ENCODE data around the gene RERE. TPM values are rescaled to one million over a fixed set of nuclear protein-coding genes. Genes with fewer than 3 reads are reported as not detected.

The RERE gene
- polyA plus RNA-seq, 1 of the 3 experiments (the other 2 are of a cell fraction): 8.1 TPM

DNA sequence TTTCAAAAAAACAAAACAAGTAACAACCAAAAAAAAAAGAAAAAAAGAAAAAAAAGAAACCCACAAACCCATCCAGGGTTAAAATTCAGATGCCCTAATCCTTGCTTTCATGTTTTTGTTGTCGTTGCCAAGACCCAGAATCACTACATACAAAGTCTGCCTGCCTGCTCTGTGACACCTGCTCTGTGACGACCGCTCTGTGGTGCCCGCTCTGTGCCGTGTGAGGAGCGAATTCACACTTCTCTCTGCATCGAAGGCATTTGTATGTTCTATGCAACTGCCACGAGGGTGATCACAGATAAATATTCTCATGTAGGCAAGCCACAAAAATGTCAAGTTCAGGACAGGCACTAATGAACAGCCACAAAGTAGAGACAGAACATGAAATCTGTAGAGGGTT, 321.0 kb downstream of the RERE start:
- H3K79me2 ChIP-seq (ENCODE audit: insufficient read depth): no peaks in the 10 kb centered on the region
- no peaks in the 10 kb centered on the region for H4K20me1 ChIP-seq (ENCODE audit: insufficient read depth)
- TF ChIP-seq, protein P1, sequence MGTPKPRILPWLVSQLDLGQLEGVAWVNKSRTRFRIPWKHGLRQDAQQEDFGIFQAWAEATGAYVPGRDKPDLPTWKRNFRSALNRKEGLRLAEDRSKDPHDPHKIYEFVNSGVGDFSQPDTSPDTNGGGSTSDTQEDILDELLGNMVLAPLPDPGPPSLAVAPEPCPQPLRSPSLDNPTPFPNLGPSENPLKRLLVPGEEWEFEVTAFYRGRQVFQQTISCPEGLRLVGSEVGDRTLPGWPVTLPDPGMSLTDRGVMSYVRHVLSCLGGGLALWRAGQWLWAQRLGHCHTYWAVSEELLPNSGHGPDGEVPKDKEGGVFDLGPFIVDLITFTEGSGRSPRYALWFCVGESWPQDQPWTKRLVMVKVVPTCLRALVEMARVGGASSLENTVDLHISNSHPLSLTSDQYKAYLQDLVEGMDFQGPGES (IDR thresholded peaks at IDR 0.05; ENCODE audit: low read depth, low read length): no peak
- H2AFZ ChIP-seq (ENCODE audit: low read depth): no peak overlapping the region
- ChIA-PET CTCF (no interaction called here), POLR2A (no interaction called here)
- peaks cover 2% of the 10 kb centered on the region for H3F3A ChIP-seq (replicated peaks; ENCODE audit: insufficient read depth)
- H3K9ac ChIP-seq: no peak overlapping the region
- H3K9me2 ChIP-seq: no peaks in the 10 kb centered on the region
- H3K27me3 ChIP-seq (ENCODE audit: insufficient read depth): no peaks in the 10 kb centered on the region
- H3K27ac ChIP-seq (ENCODE audit: low read depth in 2 of 2, low read length in 1 of 2): no peak overlapping the region
- H3K4me2 ChIP-seq: no peak overlapping the region
- no peak overlapping the region for H3K4me3 ChIP-seq (ENCODE audit: low read depth in 2 of 2, low read length in 1 of 2)
- no peaks in the 10 kb centered on the region for H3K9me3 ChIP-seq
- peaks cover 0 to 4% of the 10 kb centered on the region in 2 experiments; a peak in 1 of 4 replicates for H3K4me1 ChIP-seq (ENCODE audit: control insufficient read depth in 1 of 2, insufficient read depth in 2 of 2, low read depth in 1 of 2, low read length in 1 of 2)
- no peak for DNase-seq
- peaks cover 10% of the 10 kb centered on the region in 2 experiments for H3K36me3 ChIP-seq (replicated peaks in 1 of 2; ENCODE audit: control insufficient read depth in 1 of 2, insufficient read depth in 2 of 2, low read length in 1 of 2)
- 91% methylated on average over 8 of the region's 8 CpGs for WGBS (ENCODE audit: low lambda C conversion rate)

DNA sequence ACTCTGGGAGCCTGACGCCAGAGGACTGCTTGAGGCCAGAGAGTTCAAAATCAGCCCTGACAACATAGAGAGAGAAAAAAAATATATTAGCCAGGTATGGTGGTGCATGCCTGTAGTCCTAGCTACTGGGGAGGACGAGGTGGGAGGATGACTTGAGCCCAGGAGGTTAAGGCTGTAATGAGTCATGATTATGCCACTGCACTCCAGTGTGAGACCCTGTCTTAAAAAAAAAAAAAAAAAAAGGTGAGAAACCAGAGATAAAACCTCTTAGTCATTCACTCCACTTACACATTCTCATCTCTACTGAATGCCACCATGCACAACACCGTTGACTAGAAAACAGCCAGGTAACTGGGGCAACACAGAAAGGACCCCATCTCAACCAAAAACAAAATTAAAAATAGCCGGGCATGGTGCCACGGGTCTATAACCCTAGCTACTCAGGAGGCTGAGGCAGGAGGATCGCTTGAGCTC, 321.5 kb downstream of the RERE start:
- TF ChIP-seq RCOR1 (IDR thresholded peaks at IDR 0.05; ENCODE audit: low read length) (no peak), YY1 (IDR thresholded peaks at IDR 0.05; ENCODE audit: low read depth) (no peak), RXRA (IDR thresholded peaks at IDR 0.05; ENCODE audit: borderline replicate concordance, low read depth) (no peak), TEAD4 (IDR thresholded peaks at IDR 0.05; ENCODE audit: borderline replicate concordance, insufficient read depth) (no peak), ELF1 (IDR thresholded peaks at IDR 0.05) (no peak), SMC3 (IDR thresholded peaks at IDR 0.05; ENCODE audit: low read depth, low read length) (no peak), FOXM1 (IDR thresholded peaks at IDR 0.05; ENCODE audit: low read depth) (no peak), MEF2A (IDR thresholded peaks at IDR 0.05; ENCODE audit: borderline replicate concordance, low read depth) (no peak), TCF12 (IDR thresholded peaks at IDR 0.05) (no peak), FOSL2 (IDR thresholded peaks at IDR 0.05; ENCODE audit: borderline replicate concordance, low read depth) (no peak), RFX5 (IDR thresholded peaks at IDR 0.05; ENCODE audit: low read length) (no peak), CHD2 (IDR thresholded peaks at IDR 0.05; ENCODE audit: low read length, partially characterized antibody) (no peak), POLR2AphosphoS5 (IDR thresholded peaks at IDR 0.05; ENCODE audit: low read depth, low read length) (no peak)
- TF ChIP-seq, protein P2, sequence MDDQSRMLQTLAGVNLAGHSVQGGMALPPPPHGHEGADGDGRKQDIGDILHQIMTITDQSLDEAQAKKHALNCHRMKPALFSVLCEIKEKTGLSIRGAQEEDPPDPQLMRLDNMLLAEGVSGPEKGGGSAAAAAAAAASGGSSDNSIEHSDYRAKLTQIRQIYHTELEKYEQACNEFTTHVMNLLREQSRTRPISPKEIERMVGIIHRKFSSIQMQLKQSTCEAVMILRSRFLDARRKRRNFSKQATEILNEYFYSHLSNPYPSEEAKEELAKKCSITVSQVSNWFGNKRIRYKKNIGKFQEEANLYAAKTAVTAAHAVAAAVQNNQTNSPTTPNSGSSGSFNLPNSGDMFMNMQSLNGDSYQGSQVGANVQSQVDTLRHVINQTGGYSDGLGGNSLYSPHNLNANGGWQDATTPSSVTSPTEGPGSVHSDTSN (IDR thresholded peaks at IDR 0.05): no peak
- TF ChIP-seq, protein P3, sequence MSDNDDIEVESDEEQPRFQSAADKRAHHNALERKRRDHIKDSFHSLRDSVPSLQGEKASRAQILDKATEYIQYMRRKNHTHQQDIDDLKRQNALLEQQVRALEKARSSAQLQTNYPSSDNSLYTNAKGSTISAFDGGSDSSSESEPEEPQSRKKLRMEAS (IDR thresholded peaks at IDR 0.05; ENCODE audit: low read depth): no peak
- TF ChIP-seq, protein P4, sequence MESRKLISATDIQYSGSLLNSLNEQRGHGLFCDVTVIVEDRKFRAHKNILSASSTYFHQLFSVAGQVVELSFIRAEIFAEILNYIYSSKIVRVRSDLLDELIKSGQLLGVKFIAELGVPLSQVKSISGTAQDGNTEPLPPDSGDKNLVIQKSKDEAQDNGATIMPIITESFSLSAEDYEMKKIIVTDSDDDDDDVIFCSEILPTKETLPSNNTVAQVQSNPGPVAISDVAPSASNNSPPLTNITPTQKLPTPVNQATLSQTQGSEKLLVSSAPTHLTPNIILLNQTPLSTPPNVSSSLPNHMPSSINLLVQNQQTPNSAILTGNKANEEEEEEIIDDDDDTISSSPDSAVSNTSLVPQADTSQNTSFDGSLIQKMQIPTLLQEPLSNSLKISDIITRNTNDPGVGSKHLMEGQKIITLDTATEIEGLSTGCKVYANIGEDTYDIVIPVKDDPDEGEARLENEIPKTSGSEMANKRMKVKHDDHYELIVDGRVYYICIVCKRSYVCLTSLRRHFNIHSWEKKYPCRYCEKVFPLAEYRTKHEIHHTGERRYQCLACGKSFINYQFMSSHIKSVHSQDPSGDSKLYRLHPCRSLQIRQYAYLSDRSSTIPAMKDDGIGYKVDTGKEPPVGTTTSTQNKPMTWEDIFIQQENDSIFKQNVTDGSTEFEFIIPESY (IDR thresholded peaks at IDR 0.05; ENCODE audit: borderline replicate concordance, low read depth): no peak
- TF ChIP-seq, protein P1 (IDR thresholded peaks at IDR 0.05; ENCODE audit: low read depth, low read length): no peak
- CTCF ChIA-PET: no interaction called here
- Histone ChIP-seq H3K9ac (no peak overlapping the region), H2AFZ (ENCODE audit: low read depth) (no peak overlapping the region), H3K9me2 (no peaks in the 10 kb centered on the region), H3K4me1 (ENCODE audit: control insufficient read depth in 1 of 2, insufficient read depth in 2 of 2, low read depth in 1 of 2, low read length in 1 of 2) (peaks cover 0 to 4% of the 10 kb centered on the region in 2 experiments; a peak in 1 of 4 replicates), H3K27me3 (ENCODE audit: insufficient read depth) (no peaks in the 10 kb centered on the region), H4K20me1 (ENCODE audit: insufficient read depth) (no peaks in the 10 kb centered on the region), H3K36me3 (replicated peaks in 1 of 2; ENCODE audit: control insufficient read depth in 1 of 2, insufficient read depth in 2 of 2, low read length in 1 of 2) (peaks cover 10% of the 10 kb centered on the region in 2 experiments), H3K9me3 (no peaks in the 10 kb centered on the region), H3K4me3 (ENCODE audit: low read depth in 2 of 2, low read length in 1 of 2) (no peak overlapping the region), H3K79me2 (ENCODE audit: insufficient read depth) (no peaks in the 10 kb centered on the region), H3K27ac (ENCODE audit: low read depth in 2 of 2, low read length in 1 of 2) (no peak overlapping the region), H3F3A (replicated peaks; ENCODE audit: insufficient read depth) (peaks cover 2% of the 10 kb centered on the region), H3K4me2 (no peak overlapping the region)
- no peak for DNase-seq
- POLR2A ChIA-PET: no interaction called here
- WGBS (ENCODE audit: low lambda C conversion rate): 87% methylated on average over 6 of the region's 6 CpGs

Measured in SK-N-SH (cell line).